HG03460 (cell line): Measurements from ENCODE around the gene B3GNT8.
"Not testable (repeated sequence)": the region's sequence is repeated elsewhere in the genome, so short reads cannot be mapped to it uniquely, and the experiment has no call there.

Experiments used
- ATAC-seq: cut with Tn5 transposase; IDR thresholded peaks from one replicate; pipeline ENCODE4 v1.9.1; 2021; ENCODE audit not compliant: unreplicated experiment

Gene B3GNT8

GRCh38 chr19:41397086-41398049 lies 29.8 kb downstream of the B3GNT8 start, which contains the start of the genes BCKDHA and EXOSC5:
TSS of gene BCKDHA (plus strand) at chr19:41397818. CDS start at chr19:41397828, 10 bp downstream.
TSS of gene EXOSC5 (minus strand) at chr19:41397359. CDS start at chr19:41397328, 31 bp downstream.
- ATAC-seq, result peak; percentile 88

DNA sequence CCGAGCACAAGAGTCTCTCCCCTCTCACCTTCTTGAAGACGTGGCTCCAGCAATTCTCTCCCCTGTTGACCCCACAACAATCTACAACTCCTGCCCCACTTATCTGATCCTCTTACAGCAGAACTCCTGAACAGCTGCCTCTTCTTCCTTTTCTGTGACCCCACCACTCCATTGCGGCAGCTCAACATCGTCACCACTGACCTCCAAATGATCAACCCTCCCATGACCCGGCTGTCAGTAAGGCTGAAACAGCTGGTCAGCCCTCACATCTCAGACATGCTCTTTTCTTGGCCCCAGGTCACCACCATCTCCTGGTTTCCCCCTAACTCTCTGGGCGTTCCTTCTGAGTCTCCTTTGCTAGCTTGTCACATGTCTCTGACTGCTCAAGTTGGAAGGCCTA lies 31.8 kb downstream of the B3GNT8 start:
- no peak for ATAC-seq

- ATAC-seq, result no peak
These were observed 34.4 kb downstream of the B3GNT8 start for GRCh38 chr19:41392775-41393174.

DNA sequence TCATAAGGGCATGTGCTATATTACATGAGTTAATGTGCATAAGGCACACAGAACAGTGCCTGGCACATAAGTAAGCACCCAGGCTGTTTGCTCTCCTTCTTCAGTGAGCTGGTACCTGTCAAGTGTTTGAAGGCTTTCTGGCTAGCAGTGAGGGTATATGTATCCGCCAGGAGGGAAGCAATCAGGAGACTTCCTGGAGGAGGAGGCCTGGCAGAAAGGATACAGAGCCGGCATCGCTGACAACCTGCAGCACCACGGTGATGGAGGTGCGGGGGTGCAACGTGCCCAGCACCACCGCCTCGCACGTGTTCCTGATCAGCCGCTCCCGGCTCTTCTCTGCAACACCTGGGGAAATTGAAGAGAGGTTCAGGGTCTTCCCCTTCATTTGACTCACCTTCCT lies 35.6 kb downstream of the B3GNT8 start:
- ATAC-seq, result no peak

DNA sequence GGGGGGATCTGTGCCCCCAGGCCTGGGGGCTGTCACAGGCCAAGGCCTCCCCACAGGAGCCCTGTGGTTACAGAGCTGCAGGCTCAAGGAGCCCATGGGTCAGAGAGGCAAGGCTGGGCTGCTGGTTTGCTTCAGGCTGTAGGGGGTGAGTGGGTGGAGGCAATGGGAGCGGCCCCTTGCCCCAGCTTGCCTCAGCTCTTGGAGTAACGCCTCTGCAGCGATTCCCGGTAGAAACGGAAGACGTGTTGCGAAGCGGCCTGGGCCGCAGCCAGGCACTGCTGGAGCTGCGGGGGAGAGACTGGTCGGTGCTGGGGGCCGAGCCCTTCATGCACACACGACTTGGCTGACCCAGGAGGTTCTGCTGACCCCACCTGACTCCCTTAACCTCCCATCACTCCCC lies 40.7 kb downstream of the B3GNT8 start:
- ATAC-seq, result no peak

- ATAC-seq, result no peak
These were observed 42.8 kb downstream of the B3GNT8 start for GRCh38 chr19:41384351-41384750.

DNA sequence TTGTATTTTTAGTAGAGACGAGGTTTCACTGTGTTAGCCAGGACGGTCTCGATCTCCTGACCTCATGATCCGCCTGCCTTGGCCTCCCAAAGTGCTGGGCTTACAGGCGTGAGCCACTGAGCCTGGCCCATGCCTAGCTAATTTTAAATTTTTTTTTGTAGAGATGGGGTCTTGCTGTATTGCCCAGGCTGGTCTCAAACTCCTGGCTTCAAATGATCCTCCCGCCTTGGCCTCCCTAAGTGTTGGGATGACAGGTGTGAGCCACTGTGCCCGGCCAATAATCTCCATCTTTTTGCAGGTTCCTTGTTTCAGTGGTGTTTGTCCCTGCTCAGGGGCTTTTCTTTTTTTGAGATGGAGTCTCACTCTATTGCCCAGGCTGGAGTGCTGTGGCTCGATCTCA lies 45.6 kb downstream of the B3GNT8 start:
- ATAC-seq, result not testable (repeated sequence)

GRCh38 chr19:41377977-41378709 lies 49.0 kb downstream of the B3GNT8 start:
- ATAC-seq, result peak; percentile 66

GRCh38 chr19:41376998-41377365 lies 50.2 kb downstream of the B3GNT8 start:
- ATAC-seq, result no peak

DNA sequence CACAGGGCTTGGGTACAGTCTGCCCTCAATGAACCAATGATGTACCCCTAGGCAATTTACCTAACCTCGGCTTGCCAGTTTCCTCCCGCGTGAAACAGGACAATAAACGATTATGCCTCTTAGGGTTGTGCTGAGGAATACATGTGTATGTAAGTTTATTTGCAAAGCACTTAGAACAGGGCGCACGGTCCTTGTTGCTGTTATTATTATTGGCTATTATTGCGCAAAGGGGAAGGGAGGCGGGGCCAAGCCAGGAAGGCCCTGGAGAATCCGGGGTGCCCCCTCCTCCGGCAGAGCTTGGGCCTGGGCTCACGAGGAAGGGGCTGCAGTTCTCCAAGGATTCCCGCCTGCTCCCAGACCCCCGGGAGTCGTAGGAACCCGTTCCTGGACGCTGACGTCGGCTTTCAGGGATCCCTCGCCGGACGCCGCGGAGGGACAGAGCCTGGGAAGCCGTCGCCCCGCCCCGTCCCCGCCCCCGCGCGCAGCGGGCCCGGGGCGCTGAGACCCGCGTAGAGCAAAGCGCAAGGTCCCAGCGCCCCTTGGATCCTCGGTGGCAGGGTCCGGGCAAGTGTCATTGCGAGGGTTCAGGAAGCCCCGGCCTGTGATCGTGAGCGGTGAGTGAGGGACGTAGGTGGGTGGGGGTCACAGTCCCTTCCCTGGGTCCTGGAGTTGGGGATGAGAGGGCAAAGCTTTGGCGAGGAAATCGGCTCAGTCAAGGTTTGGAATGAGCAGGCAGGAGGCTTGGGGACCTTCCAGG lies 50.8 kb downstream of the B3GNT8 start, which contains the start of gene TMEM91:
TSS of gene TMEM91 (plus strand) at position 293 of the 757 bp plus-strand sequence. CDS start 1,777 bp downstream, outside the sequence.
- ATAC-seq, result no peak
